Sciatic nerve (tissue), 2 donors: ENCODE measurements around the gene DLG3. TPM values are rescaled to one million over a fixed set of nuclear protein-coding genes. Genes with fewer than 3 reads are reported as not detected.

Experiments used
- ATAC-seq: fragments of 200-7000 bp; cut with Tn5 transposase; one replicate; pipeline ENCODE4 v1.9.1; 2020; ENCODE audit warnings: mild to moderate bottlenecking, moderate library complexity
- DNase-seq: peaks from one replicate; pipeline ENCODE4 v3.0.0-alpha.2; 2020; ENCODE audit warnings: low spot score
- intact Hi-C: fragments of 100-400 bp; cut with DNase I; formaldehyde crosslinking; loops from one replicate; pipeline ENCODE4 v1.14.2; 2022
- total RNA-seq: library from RNA; stranded (reverse); fragmentation: NEBNext Ultra II Directional; extraction: Animal tissue kit (Norgen Biotek cat#: 25700); gene quantifications from one replicate; pipeline ENCODE4 v1.2.1, GENCODE V29; 2021
- donor health status: DM: no; HTN: no; CAD: no.
- donor health status: DM: no; HTN: no; CAD: no.

Gene DLG3
- total RNA-seq, 1 donor from 2014 or later, result 14.8 TPM

- intact Hi-C loops, result no loop called here
- DNase-seq (no peak), ATAC-seq (no peak)
Observed at GRCh38 chrX:70464051-70464450, 19.4 kb downstream of the DLG3 start.

- ATAC-seq, result no peak
- no peak for DNase-seq
- intact Hi-C loops, result no loop called here
Observed at GRCh38 chrX:70466968-70467367, 22.3 kb downstream of the DLG3 start.

- ATAC-seq, result no peak
- intact Hi-C loops, result no loop called here
Observed at GRCh38 chrX:70468709-70469108, 24.1 kb downstream of the DLG3 start.

GRCh38 chrX:70470850-70471289 is 26.2 kb downstream of the DLG3 start:
- no peak for ATAC-seq
- intact Hi-C loops, result no loop called here
- DNase-seq, result no peak

More at GRCh38 chrX:70468709-70469108, 24.1 kb downstream of the DLG3 start:
- DNase-seq, result no peak

GRCh38 chrX:70476166-70476933 is 31.7 kb downstream of the DLG3 start:
- ATAC-seq, result no peak
- intact Hi-C loops, result no loop called here

GRCh38 chrX:70476934-70477733 is 32.5 kb downstream of the DLG3 start:
- DNase-seq (no peak), ATAC-seq (peak; percentile 88)
- intact Hi-C loops, result no loop called here

More at GRCh38 chrX:70476166-70476933, 31.7 kb downstream of the DLG3 start:
- no peak for DNase-seq

- DNase-seq (no peak), ATAC-seq (no peak)
- intact Hi-C loops, result no loop called here
Observed at GRCh38 chrX:70477734-70478075, 33.1 kb downstream of the DLG3 start.

GRCh38 chrX:70478526-70479245 is 34.1 kb downstream of the DLG3 start:
- ATAC-seq (no peak), DNase-seq (no peak)
- intact Hi-C loops, result no loop called here

GRCh38 chrX:70479247-70479921 is 34.7 kb downstream of the DLG3 start:
- ATAC-seq (no peak), DNase-seq (no peak)
- intact Hi-C loops, result no loop called here

GRCh38 chrX:70479922-70480659 is 35.5 kb downstream of the DLG3 start:
- no peak for DNase-seq
- intact Hi-C loops, result no loop called here
- ATAC-seq, result no peak

GRCh38 chrX:70480660-70481018 is 36.0 kb downstream of the DLG3 start:
- DNase-seq (no peak), ATAC-seq (no peak)
- intact Hi-C loops, result no loop called here

GRCh38 chrX:70481471-70482270 is 37.0 kb downstream of the DLG3 start:
- ATAC-seq, result no peak
- intact Hi-C loops, result no loop called here

GRCh38 chrX:70482300-70482699 is 37.7 kb downstream of the DLG3 start:
- intact Hi-C loops, result no loop called here
- ATAC-seq (no peak), DNase-seq (no peak)

More at GRCh38 chrX:70481471-70482270, 37.0 kb downstream of the DLG3 start:
- DNase-seq, result no peak

GRCh38 chrX:70485466-70485865 is 40.8 kb downstream of the DLG3 start:
- intact Hi-C loops, result no loop called here
- DNase-seq (no peak), ATAC-seq (no peak)

GRCh38 chrX:70488856-70489255 is 44.2 kb downstream of the DLG3 start:
- intact Hi-C loops, result no loop called here
- no peak for ATAC-seq
- no peak for DNase-seq

- DNase-seq, result no peak
- intact Hi-C loops, result no loop called here
- ATAC-seq, result no peak
Observed at GRCh38 chrX:70494441-70494840, 49.8 kb downstream of the DLG3 start.

- intact Hi-C loops, result no loop called here
- DNase-seq (no peak), ATAC-seq (no peak)
Observed at GRCh38 chrX:70496491-70496890, 51.9 kb downstream of the DLG3 start.

GRCh38 chrX:70497026-70497425 is 52.4 kb downstream of the DLG3 start:
- DNase-seq (no peak), ATAC-seq (no peak)
- intact Hi-C loops, result no loop called here
